ENCODE results near the gene MOGAT1.

MOGAT1 gene

DNA sequence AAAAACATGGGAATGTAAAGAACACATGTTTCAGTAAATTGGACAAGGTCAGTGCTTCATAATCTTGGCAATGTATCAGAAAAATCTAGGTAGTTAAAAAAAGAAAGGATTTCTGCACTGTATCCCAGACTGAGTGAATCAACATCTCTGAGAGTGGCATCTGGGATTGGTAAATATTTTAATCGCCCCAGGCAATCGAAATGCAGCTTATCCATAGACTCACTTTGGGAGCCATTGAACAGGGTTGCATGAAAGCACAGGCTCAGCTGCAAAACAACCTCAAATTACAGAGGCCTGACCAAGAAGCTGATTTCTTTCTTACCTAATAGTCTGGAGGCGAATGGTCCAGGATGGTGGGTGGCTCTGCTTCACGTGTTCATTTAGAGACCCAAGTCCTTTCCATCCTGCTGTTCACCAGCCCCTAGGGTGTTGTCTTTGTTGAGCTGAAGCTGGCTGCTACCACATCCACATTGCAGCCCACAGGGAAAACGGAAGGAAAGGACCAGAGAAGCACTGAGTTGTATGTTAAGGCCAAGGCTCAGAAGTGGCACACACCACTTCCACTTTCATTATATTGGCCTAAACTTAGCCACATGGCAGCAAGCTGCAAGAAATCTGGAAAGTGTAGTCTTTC lies 59.0 kb downstream of the MOGAT1 start:
- no peak overlapping the region for H3K18ac ChIP-seq (ENCODE audit: low read length)
- no peaks in the 10 kb centered on the region for H3K9me3 ChIP-seq (replicated peaks in 1 of 2; ENCODE audit: control insufficient read depth in 2 of 2, insufficient read depth in 1 of 2, low read depth in 1 of 2, low read length in 2 of 2)
- H2BK120ac ChIP-seq (ENCODE audit: low read depth, low read length): no peak overlapping the region
- no peak overlapping the region for H3K4me2 ChIP-seq (ENCODE audit: insufficient read depth, low read length, poor library complexity, severe bottlenecking)
- no peaks in the 10 kb centered on the region for H3K27me3 ChIP-seq (ENCODE audit: control insufficient read depth in 3 of 3, insufficient read depth in 3 of 3, low read depth in 1 of 3, low read length in 3 of 3)
- peak overlapping the region; percentile 70 for H2AFZ ChIP-seq (ENCODE audit: low read length)
- DNase-seq (ENCODE audit: low spot score): no peak
- H3K14ac ChIP-seq (ENCODE audit: low read length): no peak overlapping the region
- H2AK5ac ChIP-seq (ENCODE audit: low read depth, low read length): no peak overlapping the region
- H2BK5ac ChIP-seq (ENCODE audit: low read length): no peak overlapping the region
- no peaks in the 10 kb centered on the region for H3K36me3 ChIP-seq (replicated peaks in 1 of 2; ENCODE audit: control insufficient read depth in 2 of 2, insufficient read depth in 2 of 2, low read length in 2 of 2)
- peaks cover 3% of the 10 kb centered on the region in 2 donors for H3K4me1 ChIP-seq (ENCODE audit: control insufficient read depth in 2 of 2, insufficient read depth in 1 of 2, low read depth in 1 of 2, low read length in 2 of 2)
- no peak overlapping the region for H4K91ac ChIP-seq (ENCODE audit: low read depth, low read length, poor library complexity)
- no peak overlapping the region for H4K8ac ChIP-seq (ENCODE audit: low read depth, low read length)
- H3K79me1 ChIP-seq (ENCODE audit: low read depth, low read length): no peaks in the 10 kb centered on the region
- H2BK15ac ChIP-seq (ENCODE audit: low read length): no peak overlapping the region
- no peak overlapping the region for H2BK12ac ChIP-seq (ENCODE audit: low read length)
- no peak overlapping the region for H3K23ac ChIP-seq (ENCODE audit: low read depth, low read length, poor library complexity)
- no peak overlapping the region for H3K27ac ChIP-seq (replicated peaks; ENCODE audit: low read length)
- WGBS, 2 donors (ENCODE audit: extremely low coverage in 2 of 2, insufficient read length in 2 of 2, insufficient replicate concordance in 1 of 2): no CpG with 5 or more reads among the region's 5 CpGs
- no peak overlapping the region for H3K4me3 ChIP-seq (ENCODE audit: low read length in 2 of 2)
- H3K4ac ChIP-seq (ENCODE audit: low read length): no peak overlapping the region
- H3K9ac ChIP-seq (ENCODE audit: low read depth, low read length, poor library complexity): no peak overlapping the region

DNA sequence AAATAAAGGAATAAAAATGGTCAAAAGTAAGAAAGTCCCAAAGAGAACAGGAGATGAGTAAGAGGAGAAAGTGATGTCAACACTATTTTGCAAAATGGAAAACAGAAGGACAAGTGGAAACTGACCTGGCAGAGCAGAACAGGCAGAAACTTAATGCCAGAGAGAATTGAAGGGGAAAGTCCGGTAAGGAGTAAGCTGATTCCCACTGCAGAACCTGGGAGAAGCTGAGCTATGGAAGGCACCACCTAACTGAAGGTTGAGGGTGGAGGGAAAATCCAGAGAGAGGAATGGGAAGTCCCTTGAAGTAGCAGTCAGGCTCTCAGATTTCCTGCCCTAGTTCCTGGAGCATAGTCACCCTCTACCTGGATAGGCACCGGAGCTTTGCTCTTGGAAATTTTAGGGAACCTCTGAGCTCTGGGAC lies 59.8 kb downstream of the MOGAT1 start:
- Histone ChIP-seq H3K23ac (ENCODE audit: low read depth, low read length, poor library complexity) (no peak overlapping the region), H4K91ac (ENCODE audit: low read depth, low read length, poor library complexity) (no peak overlapping the region), H2AK5ac (ENCODE audit: low read depth, low read length) (no peak overlapping the region), H3K4me2 (ENCODE audit: insufficient read depth, low read length, poor library complexity, severe bottlenecking) (no peak overlapping the region), H3K4me3 (ENCODE audit: low read length in 2 of 2) (no peak overlapping the region), H3K27me3 (ENCODE audit: control insufficient read depth in 3 of 3, insufficient read depth in 3 of 3, low read depth in 1 of 3, low read length in 3 of 3) (no peaks in the 10 kb centered on the region), H3K36me3 (replicated peaks in 1 of 2; ENCODE audit: control insufficient read depth in 2 of 2, insufficient read depth in 2 of 2, low read length in 2 of 2) (no peaks in the 10 kb centered on the region), H2BK12ac (ENCODE audit: low read length) (no peak overlapping the region), H2AFZ (ENCODE audit: low read length) (no peak overlapping the region), H3K9me3 (replicated peaks in 1 of 2; ENCODE audit: control insufficient read depth in 2 of 2, insufficient read depth in 1 of 2, low read depth in 1 of 2, low read length in 2 of 2) (no peaks in the 10 kb centered on the region), H3K9ac (ENCODE audit: low read depth, low read length, poor library complexity) (no peak overlapping the region), H2BK5ac (ENCODE audit: low read length) (no peak overlapping the region), H2BK15ac (ENCODE audit: low read length) (no peak overlapping the region), H3K4ac (ENCODE audit: low read length) (no peak overlapping the region), H3K27ac (replicated peaks; ENCODE audit: low read length) (no peak overlapping the region), H3K14ac (ENCODE audit: low read length) (no peak overlapping the region), H3K4me1 (ENCODE audit: control insufficient read depth in 2 of 2, insufficient read depth in 1 of 2, low read depth in 1 of 2, low read length in 2 of 2) (peaks cover 3% of the 10 kb centered on the region in 2 donors), H4K8ac (ENCODE audit: low read depth, low read length) (no peak overlapping the region), H2BK120ac (ENCODE audit: low read depth, low read length) (no peak overlapping the region), H3K79me1 (ENCODE audit: low read depth, low read length) (no peaks in the 10 kb centered on the region), H3K18ac (ENCODE audit: low read length) (no peak overlapping the region)
- WGBS, 2 donors (ENCODE audit: extremely low coverage in 2 of 2, insufficient read length in 2 of 2, insufficient replicate concordance in 1 of 2): no CpG with 5 or more reads among the region's 2 CpGs
- no peak for DNase-seq (ENCODE audit: low spot score)

DNA sequence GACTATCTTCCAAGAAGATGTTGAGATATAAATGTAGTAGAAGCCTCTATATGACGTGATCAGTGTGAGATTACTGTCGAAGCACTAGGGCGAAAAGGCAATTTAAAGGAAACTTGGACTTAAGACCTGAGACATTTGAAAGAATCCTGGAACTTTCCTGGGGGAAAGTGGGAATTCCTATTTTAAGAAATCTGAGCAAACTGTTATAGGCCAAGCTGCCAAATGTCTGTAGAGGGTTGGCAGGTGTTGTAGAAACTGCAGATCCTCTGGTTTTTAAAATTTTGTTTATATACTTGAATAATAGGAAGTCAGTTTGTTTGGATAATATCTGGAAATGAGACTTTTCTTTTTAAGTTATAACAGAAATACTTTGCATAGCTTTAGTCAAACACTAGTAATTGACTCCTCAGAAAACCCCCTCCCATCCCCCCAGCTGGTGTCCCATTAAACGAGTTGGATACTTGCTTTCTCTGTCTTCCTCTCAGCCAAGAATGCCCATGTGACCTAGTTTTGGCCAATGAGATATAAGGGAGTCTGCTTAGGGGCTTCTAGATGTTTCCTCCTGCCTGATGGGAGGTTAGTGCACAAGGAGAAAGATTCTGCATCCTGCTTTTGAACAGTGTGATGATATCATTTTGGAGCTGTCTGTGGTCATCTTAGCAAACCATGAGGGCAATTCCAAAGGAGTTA lies 61.2 kb downstream of the MOGAT1 start:
- H4K8ac ChIP-seq (ENCODE audit: low read depth, low read length): no peak overlapping the region
- DNase-seq (ENCODE audit: low spot score): no peak
- H3K79me1 ChIP-seq (ENCODE audit: low read depth, low read length): no peaks in the 10 kb centered on the region
- no peak overlapping the region for H2BK12ac ChIP-seq (ENCODE audit: low read length)
- H3K9ac ChIP-seq (ENCODE audit: low read depth, low read length, poor library complexity): no peak overlapping the region
- H3K27me3 ChIP-seq (ENCODE audit: control insufficient read depth in 3 of 3, insufficient read depth in 3 of 3, low read depth in 1 of 3, low read length in 3 of 3): no peaks in the 10 kb centered on the region
- no peak overlapping the region for H2AK5ac ChIP-seq (ENCODE audit: low read depth, low read length)
- H2BK15ac ChIP-seq (ENCODE audit: low read length): no peak overlapping the region
- H3K4ac ChIP-seq (ENCODE audit: low read length): no peak overlapping the region
- no CpG with 5 or more reads among the region's 4 CpGs for WGBS, 2 donors (ENCODE audit: extremely low coverage in 2 of 2, insufficient read length in 2 of 2, insufficient replicate concordance in 1 of 2)
- peak overlapping the region; percentile 12 for H2AFZ ChIP-seq (ENCODE audit: low read length)
- no peaks in the 10 kb centered on the region for H3K36me3 ChIP-seq (replicated peaks in 1 of 2; ENCODE audit: control insufficient read depth in 2 of 2, insufficient read depth in 2 of 2, low read length in 2 of 2)
- H4K91ac ChIP-seq (ENCODE audit: low read depth, low read length, poor library complexity): no peak overlapping the region
- H2BK5ac ChIP-seq (ENCODE audit: low read length): no peak overlapping the region
- no peak overlapping the region for H3K14ac ChIP-seq (ENCODE audit: low read length)
- H3K27ac ChIP-seq (replicated peaks; ENCODE audit: low read length): no peak overlapping the region
- H2BK120ac ChIP-seq (ENCODE audit: low read depth, low read length): no peak overlapping the region
- H3K23ac ChIP-seq (ENCODE audit: low read depth, low read length, poor library complexity): no peak overlapping the region
- H3K4me1 ChIP-seq (ENCODE audit: control insufficient read depth in 2 of 2, insufficient read depth in 1 of 2, low read depth in 1 of 2, low read length in 2 of 2): peaks cover 3% of the 10 kb centered on the region in 2 donors
- no peak overlapping the region for H3K4me3 ChIP-seq (ENCODE audit: low read length in 2 of 2)
- no peak overlapping the region for H3K18ac ChIP-seq (ENCODE audit: low read length)
- no peak overlapping the region for H3K4me2 ChIP-seq (ENCODE audit: insufficient read depth, low read length, poor library complexity, severe bottlenecking)
- H3K9me3 ChIP-seq (replicated peaks in 1 of 2; ENCODE audit: control insufficient read depth in 2 of 2, insufficient read depth in 1 of 2, low read depth in 1 of 2, low read length in 2 of 2): no peaks in the 10 kb centered on the region

DNA sequence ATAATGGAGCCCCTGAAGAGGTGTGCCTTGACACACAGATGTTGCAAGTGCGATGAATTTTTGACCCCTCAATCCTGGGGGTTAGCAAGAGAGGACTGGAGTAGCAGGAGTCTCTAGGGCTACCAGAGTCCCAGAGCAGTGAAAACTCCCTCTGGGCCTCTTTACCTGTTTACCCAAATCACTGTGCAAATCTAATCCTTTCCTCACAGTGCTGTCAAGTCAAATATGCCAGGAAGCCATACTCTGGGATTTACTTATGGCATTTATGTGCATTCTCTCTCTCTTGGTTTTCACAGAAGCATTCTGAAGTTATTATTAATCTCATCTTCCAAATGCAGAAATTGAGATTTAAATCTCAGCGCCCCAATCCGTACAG lies 62.0 kb downstream of the MOGAT1 start:
- no peak overlapping the region for H3K18ac ChIP-seq (ENCODE audit: low read length)
- no peak overlapping the region for H2BK5ac ChIP-seq (ENCODE audit: low read length)
- H3K79me1 ChIP-seq (ENCODE audit: low read depth, low read length): no peaks in the 10 kb centered on the region
- H2AK5ac ChIP-seq (ENCODE audit: low read depth, low read length): no peak overlapping the region
- no peak for DNase-seq (ENCODE audit: low spot score)
- H3K4me2 ChIP-seq (ENCODE audit: insufficient read depth, low read length, poor library complexity, severe bottlenecking): no peak overlapping the region
- H4K91ac ChIP-seq (ENCODE audit: low read depth, low read length, poor library complexity): no peak overlapping the region
- WGBS, 2 donors (ENCODE audit: extremely low coverage in 2 of 2, insufficient read length in 2 of 2, insufficient replicate concordance in 1 of 2): no CpG with 5 or more reads among the region's 3 CpGs
- no peak overlapping the region for H2BK12ac ChIP-seq (ENCODE audit: low read length)
- H3K9ac ChIP-seq (ENCODE audit: low read depth, low read length, poor library complexity): no peak overlapping the region
- no peak overlapping the region for H4K8ac ChIP-seq (ENCODE audit: low read depth, low read length)
- H3K4me1 ChIP-seq (ENCODE audit: control insufficient read depth in 2 of 2, insufficient read depth in 1 of 2, low read depth in 1 of 2, low read length in 2 of 2): peaks cover 3% of the 10 kb centered on the region in 2 donors
- no peak overlapping the region for H3K4ac ChIP-seq (ENCODE audit: low read length)
- peak overlapping the region; percentile 60 for H2AFZ ChIP-seq (ENCODE audit: low read length)
- H3K14ac ChIP-seq (ENCODE audit: low read length): no peak overlapping the region
- H3K4me3 ChIP-seq (ENCODE audit: low read length in 2 of 2): no peak overlapping the region
- H3K27me3 ChIP-seq (ENCODE audit: control insufficient read depth in 3 of 3, insufficient read depth in 3 of 3, low read depth in 1 of 3, low read length in 3 of 3): no peaks in the 10 kb centered on the region
- H3K9me3 ChIP-seq (replicated peaks in 1 of 2; ENCODE audit: control insufficient read depth in 2 of 2, insufficient read depth in 1 of 2, low read depth in 1 of 2, low read length in 2 of 2): no peaks in the 10 kb centered on the region
- no peaks in the 10 kb centered on the region for H3K36me3 ChIP-seq (replicated peaks in 1 of 2; ENCODE audit: control insufficient read depth in 2 of 2, insufficient read depth in 2 of 2, low read length in 2 of 2)
- H3K27ac ChIP-seq (replicated peaks; ENCODE audit: low read length): no peak overlapping the region
- H2BK15ac ChIP-seq (ENCODE audit: low read length): no peak overlapping the region
- no peak overlapping the region for H3K23ac ChIP-seq (ENCODE audit: low read depth, low read length, poor library complexity)
- H2BK120ac ChIP-seq (ENCODE audit: low read depth, low read length): no peak overlapping the region
